ENCODE data around the gene EVPL.

- TF ChIP-seq POLR2AphosphoS5 (IDR thresholded peaks at IDR 0.05; ENCODE audit: borderline replicate concordance, low read depth, low read length), result no peak
- TF ChIP-seq EZH2 (IDR thresholded peaks at IDR 0.05), result no peak
- no peak for TF ChIP-seq FOXP2 (optimal IDR thresholded peaks at IDR 0.05; ENCODE audit: control extremely low read depth, extremely low read length, insufficient read depth)
Measured at GRCh38 chr17:75996665-75997590, 30.2 kb downstream of the EVPL start.

Data from SK-N-MC (cell line).